ENCODE data around the gene CHID1. TPM values are rescaled to one million over a fixed set of nuclear protein-coding genes. Genes with fewer than 3 reads are reported as not detected.

CHID1 gene
- total RNA-seq: 29.3 TPM

DNA sequence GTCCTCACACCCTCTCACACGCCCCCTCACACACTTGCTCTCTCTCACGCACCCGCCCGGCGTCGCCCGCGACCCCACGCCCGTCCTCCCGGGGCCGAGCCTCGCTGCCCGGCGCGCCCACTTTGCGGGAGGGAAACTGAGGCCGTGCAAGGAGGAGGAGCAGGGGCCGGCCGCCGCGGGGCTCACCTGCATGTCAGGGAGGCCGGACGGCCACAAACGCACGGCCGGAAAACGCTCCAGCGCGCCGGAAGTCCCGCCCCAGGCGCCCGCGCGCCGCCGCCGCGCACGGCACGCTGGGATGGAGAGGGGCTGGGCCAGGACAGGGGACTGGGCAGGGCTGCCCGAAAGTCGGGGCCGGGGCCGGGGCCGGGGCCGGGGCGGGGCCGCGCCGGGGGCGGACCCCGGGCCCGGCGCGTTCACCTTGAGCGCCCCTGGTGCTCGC, at the start of gene CHID1:
TSS of gene CHID1 (minus strand) at position 222 of the 442 bp plus-strand sequence. CDS start 5,994 bp downstream, outside the sequence.
- peak; percentile 35 for DNase-seq

GRCh38 chr11:959608-960007, 49.0 kb upstream of the CHID1 start:
- no peak for DNase-seq

DNA sequence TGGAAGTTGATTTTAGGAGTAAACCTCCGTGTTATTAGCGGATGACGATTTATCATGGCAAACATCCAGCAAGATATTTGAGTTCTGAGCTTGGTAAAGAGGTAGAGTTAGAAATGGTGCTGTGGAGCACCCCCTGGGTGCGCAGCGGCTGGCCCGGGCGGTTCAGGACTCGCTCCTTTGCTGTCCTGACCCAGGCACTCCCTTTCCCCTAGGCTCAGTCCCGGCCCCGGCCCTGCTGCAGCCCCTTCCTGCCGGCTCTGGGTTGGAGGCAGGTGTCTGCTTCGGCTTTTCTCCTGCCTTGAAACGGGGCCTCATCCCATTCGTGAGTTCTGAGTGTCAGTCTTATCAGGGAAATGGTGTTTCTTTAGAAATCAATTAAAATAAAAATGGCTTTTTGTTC, 48.4 kb upstream of the CHID1 start:
- no peak for DNase-seq

GRCh38 chr11:958101-958500, 47.5 kb upstream of the CHID1 start:
- DNase-seq: no peak

- no peak for DNase-seq
These were observed 46.8 kb upstream of the CHID1 start for GRCh38 chr11:957212-957920.

- DNase-seq: no peak
These were observed 44.8 kb upstream of the CHID1 start for GRCh38 chr11:955154-956063.

DNA sequence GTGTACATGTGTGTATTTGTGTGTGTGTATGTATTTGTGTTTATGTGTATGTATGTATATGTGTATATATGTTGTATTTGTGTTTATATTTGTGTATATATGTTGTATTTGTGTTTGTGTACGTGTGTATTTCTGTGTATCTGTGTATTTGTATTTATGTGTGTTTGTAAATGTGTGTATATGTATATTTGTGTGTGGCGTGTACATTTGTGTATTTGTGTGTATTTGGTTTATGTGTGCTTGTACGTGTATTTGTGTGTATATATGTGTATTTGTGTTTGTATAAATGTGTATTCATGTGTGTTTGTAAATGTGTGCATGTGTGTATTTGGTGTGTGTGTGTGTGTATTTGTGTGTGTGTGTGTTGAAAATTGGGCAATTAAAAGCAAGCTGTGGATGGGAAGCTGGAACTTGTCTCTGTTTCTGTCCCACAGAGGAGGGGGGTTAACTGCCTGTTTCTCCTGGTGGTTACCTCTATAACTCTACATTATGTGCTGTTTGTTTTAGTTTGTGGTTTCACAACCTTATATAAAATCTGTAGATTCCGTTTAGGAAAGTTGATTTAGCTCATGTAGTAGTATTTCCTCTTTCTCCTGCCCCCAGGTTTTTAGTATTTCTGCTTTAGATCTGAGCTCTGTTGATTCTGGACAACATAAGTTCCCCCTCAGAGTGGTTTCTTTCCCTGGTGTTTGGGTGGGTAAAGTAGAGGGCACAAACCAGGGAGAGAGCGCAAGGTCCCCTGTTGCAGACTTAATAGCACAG, 44.0 kb upstream of the CHID1 start:
- DNase-seq: no peak

DNA sequence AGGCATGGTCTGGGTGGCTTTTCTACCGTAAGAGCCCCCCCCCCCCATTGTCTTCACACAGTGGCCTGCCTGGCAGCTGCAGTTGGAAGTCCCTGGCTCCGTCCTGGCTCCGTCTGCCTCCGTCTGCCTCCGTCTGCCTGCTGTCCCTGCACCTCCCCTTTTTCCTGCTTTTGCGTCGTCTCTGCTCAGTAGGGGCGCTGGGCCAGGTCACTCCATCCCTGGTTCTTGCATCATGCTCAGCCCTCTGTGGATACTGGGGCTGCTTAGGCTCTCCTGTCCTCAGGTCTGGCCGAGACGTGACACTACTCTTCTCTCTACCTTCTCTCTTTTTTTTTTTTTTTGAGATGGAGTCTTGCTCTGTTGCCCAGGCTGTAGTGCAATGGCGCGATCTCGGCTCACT, 42.9 kb upstream of the CHID1 start:
- DNase-seq: no peak

- no peak for DNase-seq
These were observed 42.1 kb upstream of the CHID1 start for GRCh38 chr11:952406-953385.

GRCh38 chr11:951507-951906, 40.9 kb upstream of the CHID1 start:
- DNase-seq: no peak

- no peak for DNase-seq
These were observed 37.1 kb upstream of the CHID1 start for GRCh38 chr11:947744-948143.

DNA sequence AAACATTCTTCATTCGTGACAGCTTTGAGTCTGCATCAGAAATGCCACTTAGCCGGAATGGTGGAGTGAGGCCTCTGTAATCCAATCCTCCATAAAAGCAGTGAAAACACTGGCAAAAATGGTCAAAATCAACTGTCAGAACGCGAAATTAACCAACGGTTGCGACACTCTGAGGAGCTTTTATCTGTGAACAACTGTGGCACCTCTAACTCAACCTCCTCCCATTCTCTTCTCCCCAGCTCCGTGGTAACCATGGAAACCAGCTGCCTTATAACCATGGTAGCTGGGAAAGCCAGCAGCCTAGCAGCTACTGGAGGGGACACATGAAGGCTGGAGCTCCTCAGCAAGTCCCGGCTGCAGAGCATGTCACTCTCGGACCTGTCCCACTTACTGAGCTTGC, 35.4 kb upstream of the CHID1 start:
- no peak for DNase-seq

- DNase-seq: no peak
These were observed 34.3 kb upstream of the CHID1 start for GRCh38 chr11:944711-945470.

- DNase-seq: no peak
These were observed 32.2 kb upstream of the CHID1 start for GRCh38 chr11:942823-943222.

DNA sequence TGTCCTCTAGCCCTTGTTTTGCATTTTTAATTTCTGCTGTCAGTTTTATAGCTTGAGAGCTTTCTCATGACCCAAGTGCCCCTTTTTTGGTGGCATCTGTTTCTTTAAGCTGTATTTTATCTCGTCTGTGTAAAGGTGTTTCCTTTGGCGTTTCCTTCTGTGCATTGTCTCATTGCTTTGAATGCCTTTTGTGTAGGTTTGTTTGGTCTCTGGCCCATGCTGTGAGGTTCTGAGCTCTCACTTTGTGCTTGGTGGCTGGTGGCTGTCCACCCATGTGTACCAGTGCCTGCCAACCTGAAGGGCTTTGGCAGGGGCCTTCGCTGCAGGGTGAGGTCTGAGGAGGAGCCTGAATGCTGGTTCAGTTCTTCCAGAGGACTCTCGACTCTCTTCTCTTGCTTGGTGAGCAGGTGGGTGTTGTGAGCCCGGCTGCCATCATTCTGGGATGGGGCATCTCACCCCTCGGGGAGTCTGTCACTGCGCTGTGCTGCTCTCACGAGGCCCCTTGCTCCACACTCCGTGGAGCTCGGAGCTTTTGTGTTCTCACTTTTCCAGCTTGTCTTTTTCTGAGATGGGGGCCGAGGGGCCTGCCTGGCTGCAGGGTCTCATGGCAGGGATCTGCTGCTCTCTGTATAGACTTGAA, 30.0 kb upstream of the CHID1 start:
- DNase-seq: no peak

GRCh38 chr11:937841-938261, 27.2 kb upstream of the CHID1 start:
- no peak for DNase-seq

GRCh38 chr11:936199-936598, 25.6 kb upstream of the CHID1 start:
- DNase-seq: no peak

- no peak for DNase-seq
These were observed 23.9 kb upstream of the CHID1 start for GRCh38 chr11:934527-934926.

DNA sequence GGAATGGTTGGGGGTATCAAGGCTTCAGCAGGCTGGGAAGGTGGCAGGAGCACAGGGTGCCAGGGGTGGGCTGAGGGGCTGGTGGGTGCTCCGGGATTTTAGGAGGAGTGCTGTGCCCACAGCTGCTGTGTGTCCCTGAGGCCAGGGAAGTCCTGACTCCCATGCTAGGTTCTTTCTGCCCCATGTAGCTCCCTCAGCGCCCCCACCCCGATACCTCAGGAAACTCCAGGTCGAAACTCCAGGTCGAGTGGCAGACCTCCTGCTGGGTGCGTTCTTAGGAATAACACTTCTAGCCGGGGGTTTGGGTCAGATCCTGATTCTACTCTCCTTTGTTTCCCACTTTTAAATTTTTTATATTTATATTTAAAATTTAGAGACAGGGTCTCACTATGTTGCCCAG, 23.3 kb upstream of the CHID1 start:
- DNase-seq: no peak
